Stimulated activated CD8-positive, alpha-beta memory T cell treated with anti-CD3 and anti-CD28 coated beads, Interleukin-7, amount 100 ng/mL, for 1 hour (primary cell): Measurements from ENCODE around the gene P2RY8.
"Not testable (repeated sequence)": the region's sequence is repeated elsewhere in the genome, so short reads cannot be mapped to it uniquely, and the experiment has no call there.

ENCODE experiments used
- DNase-seq, 2 donors: peaks; one replicate each; pipeline ENCODE4 v3.0.0-alpha.2; 2020; ENCODE audit warnings: low read depth in 2 of 2

P2RY8 gene

GRCh38 chrX:1465286-1466231 lies 71.4 kb downstream of the P2RY8 start:
- DNase-seq, result no peak

- DNase-seq, result no peak
These were observed 72.1 kb downstream of the P2RY8 start for GRCh38 chrX:1464971-1465285.

GRCh38 chrX:1464041-1464970 lies 72.7 kb downstream of the P2RY8 start:
- DNase-seq, result no peak

- DNase-seq, result no peak
These were observed 73.4 kb downstream of the P2RY8 start for GRCh38 chrX:1463581-1463980.

GRCh38 chrX:1462596-1463251 lies 74.3 kb downstream of the P2RY8 start:
- DNase-seq, result peak in 1 of 2 donors; percentile 48

GRCh38 chrX:1462110-1462509 lies 74.9 kb downstream of the P2RY8 start:
- no peak for DNase-seq

- DNase-seq, result no peak
These were observed 81.1 kb downstream of the P2RY8 start for GRCh38 chrX:1455948-1456280.

- peak; percentile 82 to 92 for DNase-seq
These were observed 82.8 kb downstream of the P2RY8 start for GRCh38 chrX:1453951-1454785.

- no peak for DNase-seq
These were observed 83.6 kb downstream of the P2RY8 start for GRCh38 chrX:1453395-1453783.

GRCh38 chrX:1452516-1453394 lies 84.2 kb downstream of the P2RY8 start, which contains the start of gene ASMTL:
Gene ASMTL (minus strand): TSS chrX:1452909. CDS start chrX:1452840, 69 bp downstream.
- DNase-seq, result peak; percentile 100

- DNase-seq, result no peak
These were observed 85.1 kb downstream of the P2RY8 start for GRCh38 chrX:1451661-1452515.

- DNase-seq, result no peak
These were observed 85.7 kb downstream of the P2RY8 start for GRCh38 chrX:1451251-1451660.

GRCh38 chrX:1450361-1451161 lies 86.4 kb downstream of the P2RY8 start:
- DNase-seq, result no peak

GRCh38 chrX:1449823-1450149 lies 87.2 kb downstream of the P2RY8 start:
- DNase-seq, result no peak

GRCh38 chrX:1449036-1449822 lies 87.8 kb downstream of the P2RY8 start:
- no peak for DNase-seq

GRCh38 chrX:1448573-1449001 lies 88.4 kb downstream of the P2RY8 start:
- DNase-seq, result not testable (repeated sequence)

GRCh38 chrX:1447969-1448572 lies 88.9 kb downstream of the P2RY8 start:
- not testable (repeated sequence) for DNase-seq
